HepG2 (cell line): ENCODE data around the gene HPCAL1. TPM values are rescaled to one million over a fixed set of nuclear protein-coding genes. Genes with fewer than 3 reads are reported as not detected.

Experiments
- AGO1 ChIP-seq: fragments of 200-400 bp; formaldehyde crosslinking; IDR thresholded peaks from 2 replicates; pipeline ENCODE4 v1.6.1; 2017; ENCODE audit warnings: mild to moderate bottlenecking, low read depth, low read length, moderate library complexity; ENCODE audit not compliant: poor library complexity, severe bottlenecking
- AGO2 ChIP-seq: fragments of 200-400 bp; formaldehyde crosslinking; optimal IDR thresholded peaks from 2 replicates; pipeline ENCODE3; 2017; ENCODE audit warnings: mild to moderate bottlenecking, low read depth, low read length, moderate library complexity
- AKAP8 ChIP-seq: sonication (generic); formaldehyde crosslinking; IDR thresholded peaks from 2 replicates; pipeline ENCODE4 v1.5.1; 2020; ENCODE audit warnings: mild to moderate bottlenecking, missing genetic modification reagents
- CBX1 ChIP-seq: IDR thresholded peaks from one replicate; pipeline ENCODE4 v1.6.1; 2016; ENCODE audit warnings: antibody characterized with exemption, low read depth
- EP300 ChIP-seq, 3 experiments: sonication (generic) in 1 of 3; formaldehyde crosslinking in 1 of 3; IDR thresholded peaks; 2 replicates each; pipeline versions ENCODE4 v1.5.1 to v1.6.1; 2011 to 2020; ENCODE audit warnings: low read depth in 2 of 3, low read length in 2 of 3, borderline replicate concordance in 1 of 3, improper control_type of control experiment in 1 of 3, mild to moderate bottlenecking in 1 of 3, missing genetic modification reagents in 1 of 3, moderate library complexity in 1 of 3
- GPN1 ChIP-seq: sonication (generic); formaldehyde crosslinking; IDR thresholded peaks from 2 replicates; pipeline ENCODE4 v1.5.1; 2020; ENCODE audit warnings: missing genetic modification reagents, borderline replicate concordance
- HES4 ChIP-seq: sonication (generic); formaldehyde crosslinking; IDR thresholded peaks from 2 replicates; pipeline ENCODE4 v1.9.0; 2021; ENCODE audit warnings: mild to moderate bottlenecking, missing genetic modification reagents, borderline replicate concordance
- MIXL1 ChIP-seq: IDR thresholded peaks from 2 replicates; pipeline ENCODE4 v1.6.1; 2016
- MTF1 ChIP-seq: sonication (generic); formaldehyde crosslinking; IDR thresholded peaks from 2 replicates; pipeline ENCODE4 v1.5.0; 2020; ENCODE audit warnings: missing genetic modification reagents
- MZF1 ChIP-seq: sonication (generic); formaldehyde crosslinking; IDR thresholded peaks from 2 replicates; pipeline ENCODE4 v1.8.1; 2023; ENCODE audit warnings: mild to moderate bottlenecking, missing genetic modification reagents, borderline replicate concordance
- NR1H2 ChIP-seq: sonication (generic); formaldehyde crosslinking; IDR thresholded peaks from 2 replicates; pipeline ENCODE4 v1.8.1; 2022; ENCODE audit warnings: low read depth, missing genetic modification reagents, borderline replicate concordance
- NR2F6 ChIP-seq, 2 experiments: IDR thresholded peaks; 2 replicates each; pipeline ENCODE4 v1.6.1; 2016; ENCODE audit warnings: antibody characterized with exemption in 1 of 2, mild to moderate bottlenecking in 1 of 2
- PITX1 ChIP-seq: sonication (generic); formaldehyde crosslinking; IDR thresholded peaks from 2 replicates; pipeline ENCODE4 v1.5.1; 2020; ENCODE audit warnings: mild to moderate bottlenecking, missing genetic modification reagents
- RXRA ChIP-seq: sonication (generic); formaldehyde crosslinking; IDR thresholded peaks from 2 replicates; pipeline ENCODE4 v1.5.1; 2020; ENCODE audit warnings: missing genetic modification reagents
- SMAD9 ChIP-seq: sonication (generic); formaldehyde crosslinking; IDR thresholded peaks from 2 replicates; pipeline ENCODE4 v1.5.1; 2020; ENCODE audit warnings: mild to moderate bottlenecking, missing genetic modification reagents
- STAG1 ChIP-seq: sonication (generic); formaldehyde crosslinking; IDR thresholded peaks from 2 replicates; pipeline ENCODE4 v1.4.0; 2020; ENCODE audit warnings: missing genetic modification reagents
- TCF12 ChIP-seq, 2 experiments: fragments of 450-650 bp in 1 of 2; sonication (generic) in 1 of 2; formaldehyde crosslinking in 1 of 2; IDR thresholded peaks; 2 replicates each; pipeline versions ENCODE4 v1.6.1 to v1.8.0; 2017 to 2022; ENCODE audit warnings: antibody characterized with exemption in 1 of 2, mild to moderate bottlenecking in 1 of 2, missing genetic modification reagents in 1 of 2, moderate library complexity in 1 of 2
- TP53 ChIP-seq: sonication (generic); formaldehyde crosslinking; conservative IDR thresholded peaks from 2 replicates; pipeline ENCODE4 v1.4.0; 2020; ENCODE audit warnings: missing genetic modification reagents
- ZKSCAN5 ChIP-seq: sonication (generic); formaldehyde crosslinking; IDR thresholded peaks from 2 replicates; pipeline ENCODE4 v1.5.1; 2020; ENCODE audit warnings: mild to moderate bottlenecking, missing genetic modification reagents
- ZNF263 ChIP-seq: sonication (generic); formaldehyde crosslinking; IDR thresholded peaks from 2 replicates; pipeline ENCODE4 v1.4.0; 2020; ENCODE audit warnings: missing genetic modification reagents
- ZNF605 ChIP-seq: sonication (generic); formaldehyde crosslinking; IDR thresholded peaks from 2 replicates; pipeline ENCODE4 v1.8.0; 2022; ENCODE audit warnings: mild to moderate bottlenecking, missing genetic modification reagents
- ZNF615 ChIP-seq: sonication (generic); formaldehyde crosslinking; IDR thresholded peaks from 2 replicates; pipeline ENCODE4 v1.5.0; 2020; ENCODE audit warnings: mild to moderate bottlenecking, missing genetic modification reagents, borderline replicate concordance
- ZNF720 ChIP-seq: sonication (generic); formaldehyde crosslinking; IDR thresholded peaks from 2 replicates; pipeline ENCODE4 v1.4.0; 2020; ENCODE audit warnings: missing genetic modification reagents
- ZNF790 ChIP-seq: sonication (generic); formaldehyde crosslinking; IDR thresholded peaks from 2 replicates; pipeline ENCODE4 v1.8.0; 2022; ENCODE audit warnings: missing genetic modification reagents, mild to moderate bottlenecking, borderline replicate concordance
- ZNF878 ChIP-seq: sonication (generic); formaldehyde crosslinking; IDR thresholded peaks from 2 replicates; pipeline ENCODE4 v1.8.1; 2023; ENCODE audit warnings: mild to moderate bottlenecking, missing genetic modification reagents, moderate library complexity
- polyA plus RNA-seq, 8 experiments: library from polyadenylated mRNA; depleted of rRNA in 3 of 8; stranded (reverse) in 7 of 8; unstranded in 1 of 8; fragments of >200 nt; fragmentation: Illumina TruSeq in 4 of 8; extraction: Trizol in 4 of 8; gene quantifications; 2 replicates each; pipeline versions ENCODE4 v1.2.1 to v1.2.3, GENCODE V29; 2011 to 2016; ENCODE audit warnings: low read depth in 4 of 8, missing spikeins in 1 of 8, mixed read lengths in 1 of 8; ENCODE audit not compliant: insufficient read depth in 1 of 8
- total RNA-seq, 5 experiments: library from RNA; depleted of rRNA; stranded (reverse); fragments of >200 nt; fragmentation: Illumina TruSeq; extraction: Trizol; gene quantifications; 2 replicates each; pipeline ENCODE4 v1.2.3, GENCODE V29; 2016; ENCODE audit warnings: low read depth in 1 of 5
- TF ChIP-seq, protein P1 (sequence below): conservative IDR thresholded peaks from 2 replicates; pipeline ENCODE4 v1.6.1; 2018; ENCODE audit warnings: missing genetic modification reagents
- TF ChIP-seq, protein P2 (sequence below): sonication (generic); formaldehyde crosslinking; IDR thresholded peaks from 2 replicates; pipeline ENCODE4 v1.4.0; 2020; ENCODE audit warnings: low read depth, missing genetic modification reagents

Gene HPCAL1
- total and polyA plus RNA-seq, 2 of the 13 experiments (the other 11 are each of a cell fraction or from before 2014, with no cell fraction given) = 29.5 to 29.9 TPM

GRCh38 chr2:10301941-10302478, 694 bp upstream of the HPCAL1 start (continued):
- TF ChIP-seq AGO2 = no peak
- TF ChIP-seq ZNF615 (CRISPR knock-in tag) = no peak
- TF ChIP-seq ZNF720 (CRISPR knock-in tag) = no peak
- no peak for TF ChIP-seq AKAP8 (CRISPR knock-in tag)
- no peak for TF ChIP-seq MTF1 (CRISPR knock-in tag)
- 0 out of 2 replicates have a peak, but pooled peaks have one; percentile 40 for TF ChIP-seq ZKSCAN5 (CRISPR knock-in tag)
- no peak for TF ChIP-seq TP53 (CRISPR knock-in tag)
- TF ChIP-seq SMAD9 (CRISPR knock-in tag) = no peak
- no peak; the same call in 1 of the 2 replicates for TF ChIP-seq NR2F6 (IDR thresholded peaks at IDR 0.05)
- no peak for TF ChIP-seq NR2F6 (CRISPR knock-in tag; IDR thresholded peaks at IDR 0.05)
- no peak for TF ChIP-seq GPN1 (CRISPR knock-in tag)
- TF ChIP-seq RXRA (CRISPR knock-in tag) = peak; percentile 16; the same call in 1 of the 2 replicates
- peak; percentile 18 to 41; a peak in 1 of 4 replicates for TF ChIP-seq EP300 (IDR thresholded peaks at IDR 0.05; ENCODE audit: low read depth in 2 of 2, low read length in 2 of 2)
- TF ChIP-seq EP300 (CRISPR knock-in tag; IDR thresholded peaks at IDR 0.05; ENCODE audit: borderline replicate concordance) = no peak
- peak; percentile 3; the same call in 1 of the 2 replicates for TF ChIP-seq ZNF878 (CRISPR knock-in tag)
- no peak for TF ChIP-seq MIXL1 (CRISPR knock-in tag)
- no peak for TF ChIP-seq MZF1 (CRISPR knock-in tag)
- TF ChIP-seq PITX1 (CRISPR knock-in tag) = no peak
- TF ChIP-seq AGO1 = no peak
- TF ChIP-seq, protein P1, sequence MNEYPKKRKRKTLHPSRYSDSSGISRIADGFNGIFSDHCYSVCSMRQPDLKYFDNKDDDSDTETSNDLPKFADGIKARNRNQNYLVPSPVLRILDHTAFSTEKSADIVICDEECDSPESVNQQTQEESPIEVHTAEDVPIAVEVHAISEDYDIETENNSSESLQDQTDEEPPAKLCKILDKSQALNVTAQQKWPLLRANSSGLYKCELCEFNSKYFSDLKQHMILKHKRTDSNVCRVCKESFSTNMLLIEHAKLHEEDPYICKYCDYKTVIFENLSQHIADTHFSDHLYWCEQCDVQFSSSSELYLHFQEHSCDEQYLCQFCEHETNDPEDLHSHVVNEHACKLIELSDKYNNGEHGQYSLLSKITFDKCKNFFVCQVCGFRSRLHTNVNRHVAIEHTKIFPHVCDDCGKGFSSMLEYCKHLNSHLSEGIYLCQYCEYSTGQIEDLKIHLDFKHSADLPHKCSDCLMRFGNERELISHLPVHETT (CRISPR knock-in tag) = no peak
- TF ChIP-seq STAG1 (CRISPR knock-in tag) = no peak
- TF ChIP-seq ZNF790 (CRISPR knock-in tag) = peak; percentile 31; the same call in 1 of the 2 replicates
- 0 out of 2 replicates have a peak, but pooled peaks have one; percentile 65 for TF ChIP-seq HES4 (CRISPR knock-in tag)
- TF ChIP-seq NR1H2 = 0 out of 2 replicates have a peak, but pooled peaks have one; percentile 24
- no peak for TF ChIP-seq ZNF263
- no peak for TF ChIP-seq CBX1
- TF ChIP-seq, protein P2, sequence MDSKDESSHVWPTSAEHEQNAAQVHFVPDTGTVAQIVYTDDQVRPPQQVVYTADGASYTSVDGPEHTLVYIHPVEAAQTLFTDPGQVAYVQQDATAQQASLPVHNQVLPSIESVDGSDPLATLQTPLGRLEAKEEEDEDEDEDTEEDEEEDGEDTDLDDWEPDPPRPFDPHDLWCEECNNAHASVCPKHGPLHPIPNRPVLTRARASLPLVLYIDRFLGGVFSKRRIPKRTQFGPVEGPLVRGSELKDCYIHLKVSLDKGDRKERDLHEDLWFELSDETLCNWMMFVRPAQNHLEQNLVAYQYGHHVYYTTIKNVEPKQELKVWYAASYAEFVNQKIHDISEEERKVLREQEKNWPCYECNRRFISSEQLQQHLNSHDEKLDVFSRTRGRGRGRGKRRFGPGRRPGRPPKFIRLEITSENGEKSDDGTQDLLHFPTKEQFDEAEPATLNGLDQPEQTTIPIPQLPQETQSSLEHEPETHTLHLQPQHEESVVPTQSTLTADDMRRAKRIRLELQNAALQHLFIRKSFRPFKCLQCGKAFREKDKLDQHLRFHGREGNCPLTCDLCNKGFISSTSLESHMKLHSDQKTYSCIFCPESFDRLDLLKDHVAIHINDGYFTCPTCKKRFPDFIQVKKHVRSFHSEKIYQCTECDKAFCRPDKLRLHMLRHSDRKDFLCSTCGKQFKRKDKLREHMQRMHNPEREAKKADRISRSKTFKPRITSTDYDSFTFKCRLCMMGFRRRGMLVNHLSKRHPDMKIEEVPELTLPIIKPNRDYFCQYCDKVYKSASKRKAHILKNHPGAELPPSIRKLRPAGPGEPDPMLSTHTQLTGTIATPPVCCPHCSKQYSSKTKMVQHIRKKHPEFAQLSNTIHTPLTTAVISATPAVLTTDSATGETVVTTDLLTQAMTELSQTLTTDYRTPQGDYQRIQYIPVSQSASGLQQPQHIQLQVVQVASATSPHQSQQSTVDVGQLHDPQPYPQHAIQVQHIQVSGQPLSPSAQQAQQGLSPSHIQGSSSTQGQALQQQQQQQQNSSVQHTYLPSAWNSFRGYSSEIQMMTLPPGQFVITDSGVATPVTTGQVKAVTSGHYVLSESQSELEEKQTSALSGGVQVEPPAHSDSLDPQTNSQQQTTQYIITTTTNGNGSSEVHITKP = no peak; the same call in 1 of the 2 replicates
- no peak for TF ChIP-seq TCF12 (IDR thresholded peaks at IDR 0.05)
- no peak for TF ChIP-seq TCF12 (CRISPR knock-in tag; IDR thresholded peaks at IDR 0.05)
- TF ChIP-seq ZNF605 = 0 out of 2 replicates have a peak, but pooled peaks have one; percentile 4
